ENCODE results near the gene TK1. TPM values are rescaled to one million over a fixed set of nuclear protein-coding genes. Genes with fewer than 3 reads are reported as not detected.
A peak's percentile ranks its signal among the peaks of the same experiment; 100 is the strongest.

The TK1 gene
- total RNA-seq, 1 donor from 2014 or later, result 69.0 TPM

GRCh38 chr17:78166416-78166815, 20.4 kb downstream of the TK1 start:
- H3K36me3 Mint-ChIP-seq (ENCODE audit: low read depth), result peaks cover 5% of the 10 kb centered on the region
- H3K4me3 Mint-ChIP-seq, result no peak overlapping the region
- intact Hi-C loops (cut with micrococcal nuclease), result loop anchor here (5.0 kb wide), 1 partner anchor 34 kb away; the partner anchor contains the start of gene TMC8
- DNase-seq, result no peak
- H3K4me1 Mint-ChIP-seq, result peaks cover 13% of the 10 kb centered on the region
- no peaks in the 10 kb centered on the region for H3K27me3 Mint-ChIP-seq
- no peaks in the 10 kb centered on the region for H3K9me3 Mint-ChIP-seq
- H3K27ac Mint-ChIP-seq, result no peak overlapping the region

- intact Hi-C loops (cut with micrococcal nuclease), result loop anchor here (5.0 kb wide), 1 partner anchor 33 kb away; the partner anchor contains the start of gene TMC8
- Mint-ChIP-seq H3K36me3 (ENCODE audit: low read depth) (no peaks in the 10 kb centered on the region), H3K27me3 (no peaks in the 10 kb centered on the region), H3K9me3 (no peaks in the 10 kb centered on the region), H3K4me3 (no peak overlapping the region), H3K4me1 (peaks cover 5% of the 10 kb centered on the region), H3K27ac (no peak overlapping the region)
- DNase-seq, result no peak
Measured at GRCh38 chr17:78164748-78165607, 21.9 kb downstream of the TK1 start.

GRCh38 chr17:78163881-78164747, 22.7 kb downstream of the TK1 start:
- no peak for DNase-seq
- H3K4me3 Mint-ChIP-seq, result no peak overlapping the region
- H3K27me3 Mint-ChIP-seq, result no peaks in the 10 kb centered on the region
- intact Hi-C loops (cut with micrococcal nuclease), result no loop called here
- H3K4me1 Mint-ChIP-seq, result peaks cover 6% of the 10 kb centered on the region
- H3K36me3 Mint-ChIP-seq (ENCODE audit: low read depth), result no peaks in the 10 kb centered on the region
- H3K9me3 Mint-ChIP-seq, result no peaks in the 10 kb centered on the region
- H3K27ac Mint-ChIP-seq, result no peak overlapping the region

- H3K27me3 Mint-ChIP-seq, result no peaks in the 10 kb centered on the region
- intact Hi-C loops (cut with micrococcal nuclease), result no loop called here
- no peaks in the 10 kb centered on the region for H3K9me3 Mint-ChIP-seq
- H3K27ac Mint-ChIP-seq, result peak overlapping the region; percentile 56
- no peaks in the 10 kb centered on the region for H3K36me3 Mint-ChIP-seq (ENCODE audit: low read depth)
- H3K4me1 Mint-ChIP-seq, result peaks cover 9% of the 10 kb centered on the region
- no peak overlapping the region for H3K4me3 Mint-ChIP-seq
- no peak for DNase-seq
Measured at GRCh38 chr17:78159575-78160158, 27.2 kb downstream of the TK1 start.

- no peak for DNase-seq
- Mint-ChIP-seq H3K27ac (no peak overlapping the region), H3K36me3 (ENCODE audit: low read depth) (no peaks in the 10 kb centered on the region), H3K4me3 (no peak overlapping the region), H3K4me1 (peaks cover 9% of the 10 kb centered on the region), H3K9me3 (no peaks in the 10 kb centered on the region), H3K27me3 (no peaks in the 10 kb centered on the region)
- intact Hi-C loops (cut with micrococcal nuclease), result no loop called here
Measured at GRCh38 chr17:78154903-78155811, 31.7 kb downstream of the TK1 start.

GRCh38 chr17:78151514-78152008, 35.3 kb downstream of the TK1 start:
- Mint-ChIP-seq H3K4me3 (no peak overlapping the region), H3K27ac (no peak overlapping the region), H3K36me3 (ENCODE audit: low read depth) (no peaks in the 10 kb centered on the region), H3K4me1 (peaks cover 13% of the 10 kb centered on the region), H3K9me3 (no peaks in the 10 kb centered on the region), H3K27me3 (peaks cover 3% of the 10 kb centered on the region)
- intact Hi-C loops (cut with micrococcal nuclease), result no loop called here
- DNase-seq, result no peak

GRCh38 chr17:78148286-78149016, 38.4 kb downstream of the TK1 start:
- H3K27me3 Mint-ChIP-seq, result peaks cover 3% of the 10 kb centered on the region
- no peak for DNase-seq
- intact Hi-C loops (cut with micrococcal nuclease), result no loop called here

GRCh38 chr17:78147315-78147998, 39.4 kb downstream of the TK1 start:
- Mint-ChIP-seq H3K27ac (peak overlapping the region; percentile 20), H3K27me3 (peaks cover 3% of the 10 kb centered on the region), H3K9me3 (no peaks in the 10 kb centered on the region), H3K36me3 (ENCODE audit: low read depth) (peaks cover 4% of the 10 kb centered on the region), H3K4me1 (peaks cover 12% of the 10 kb centered on the region), H3K4me3 (no peak overlapping the region)
- peak; percentile 60 for DNase-seq
- intact Hi-C loops (cut with micrococcal nuclease), result no loop called here

More at GRCh38 chr17:78148286-78149016, 38.4 kb downstream of the TK1 start:
- no peaks in the 10 kb centered on the region for H3K36me3 Mint-ChIP-seq (ENCODE audit: low read depth)
- H3K4me3 Mint-ChIP-seq, result no peak overlapping the region
- H3K4me1 Mint-ChIP-seq, result peaks cover 10% of the 10 kb centered on the region
- H3K27ac Mint-ChIP-seq, result no peak overlapping the region
- no peaks in the 10 kb centered on the region for H3K9me3 Mint-ChIP-seq

GRCh38 chr17:78146881-78147280, 40.0 kb downstream of the TK1 start:
- H3K4me1 Mint-ChIP-seq, result peaks cover 12% of the 10 kb centered on the region
- peak; percentile 55 for DNase-seq
- no peaks in the 10 kb centered on the region for H3K9me3 Mint-ChIP-seq
- peak overlapping the region; percentile 41 for H3K27ac Mint-ChIP-seq
- intact Hi-C loops (cut with micrococcal nuclease), result no loop called here
- H3K36me3 Mint-ChIP-seq (ENCODE audit: low read depth), result peaks cover 6% of the 10 kb centered on the region
- no peak overlapping the region for H3K4me3 Mint-ChIP-seq
- peaks cover 3% of the 10 kb centered on the region for H3K27me3 Mint-ChIP-seq

- Mint-ChIP-seq H3K27ac (peak overlapping the region; percentile 16), H3K4me3 (no peak overlapping the region), H3K36me3 (ENCODE audit: low read depth) (peaks cover 6% of the 10 kb centered on the region), H3K9me3 (no peaks in the 10 kb centered on the region), H3K27me3 (peaks cover 3% of the 10 kb centered on the region), H3K4me1 (peaks cover 12% of the 10 kb centered on the region)
- intact Hi-C loops (cut with micrococcal nuclease), result no loop called here
- no peak for DNase-seq
Measured at GRCh38 chr17:78146471-78146869, 40.4 kb downstream of the TK1 start.

- intact Hi-C loops (cut with micrococcal nuclease), result no loop called here
- Mint-ChIP-seq H3K36me3 (ENCODE audit: low read depth) (peaks cover 12% of the 10 kb centered on the region), H3K4me1 (peaks cover 19% of the 10 kb centered on the region), H3K4me3 (no peak overlapping the region), H3K9me3 (no peaks in the 10 kb centered on the region), H3K27ac (no peak overlapping the region), H3K27me3 (peaks cover 3% of the 10 kb centered on the region)
- DNase-seq, result peak; percentile 60
Measured at GRCh38 chr17:78144736-78145641, 41.9 kb downstream of the TK1 start.
